Loucy (cell line): Measurements from ENCODE around the gene SPOP.

ENCODE experiments used
- H2AFZ ChIP-seq: fragments of 200-600 bp; sonication (generic); 2 replicates; pipeline ENCODE4 v1.6.0; 2016; ENCODE audit warnings: antibody characterized with exemption, mild to moderate bottlenecking, low read length, moderate library complexity
- H3F3A ChIP-seq: fragments of 200-600 bp; 2 replicates; pipeline ENCODE4 v1.6.0; 2016; ENCODE audit warnings: antibody characterized with exemption, low read depth, mild to moderate bottlenecking
- H3K27me3 ChIP-seq: fragments of 200-600 bp; sonication (generic); 2 replicates; pipeline ENCODE4 v1.6.1; 2014; ENCODE audit warnings: low read length, mild to moderate bottlenecking; ENCODE audit not compliant: insufficient read depth, poor library complexity, severe bottlenecking
- H3K36me3 ChIP-seq: fragments of 200-600 bp; sonication (generic); 2 replicates; pipeline ENCODE4 v1.6.1; 2016; ENCODE audit warnings: low read length; ENCODE audit not compliant: insufficient read depth
- H3K4me1 ChIP-seq: fragments of 200-600 bp; sonication (generic); 2 replicates; pipeline ENCODE4 v1.5.1; 2014; ENCODE audit warnings: low read length, mild to moderate bottlenecking; ENCODE audit not compliant: insufficient read depth, poor library complexity, severe bottlenecking
- H3K4me2 ChIP-seq: fragments of 200-600 bp; sonication (generic); 2 replicates; pipeline ENCODE4 v1.6.0; 2014; ENCODE audit warnings: antibody characterized with exemption, low read length, low read depth, mild to moderate bottlenecking; ENCODE audit not compliant: poor library complexity, severe bottlenecking
- H3K4me3 ChIP-seq: fragments of 200-600 bp; sonication (generic); 2 replicates; pipeline ENCODE4 v1.5.1; 2014; ENCODE audit warnings: low read length, mild to moderate bottlenecking, mixed read lengths; ENCODE audit not compliant: poor library complexity, severe bottlenecking
- H3K79me2 ChIP-seq: fragments of 200-600 bp; sonication (generic); 2 replicates; pipeline ENCODE4 v1.6.1; 2014; ENCODE audit warnings: low read length; ENCODE audit not compliant: insufficient read depth
- H3K9ac ChIP-seq: fragments of 200-600 bp; sonication (generic); 2 replicates; pipeline ENCODE4 v1.6.0; 2014; ENCODE audit warnings: mild to moderate bottlenecking, low read depth, low read length, moderate library complexity; ENCODE audit not compliant: poor library complexity, severe bottlenecking
- H3K9me2 ChIP-seq: fragments of 200-600 bp; sonication (generic); replicated peaks from 2 replicates; pipeline ENCODE4 v1.6.1; 2016; ENCODE audit warnings: low read depth, low read length, mixed read lengths
- H3K9me3 ChIP-seq: fragments of 200-600 bp; sonication (generic); 2 replicates; pipeline ENCODE4 v1.6.1; 2014; ENCODE audit warnings: mild to moderate bottlenecking, antibody characterized with exemption, low read length, low read depth; ENCODE audit not compliant: insufficient read depth
- H4K20me1 ChIP-seq: fragments of 200-600 bp; sonication (generic); 2 replicates; pipeline ENCODE4 v1.6.0; 2014; ENCODE audit warnings: antibody characterized with exemption, low read length, mild to moderate bottlenecking; ENCODE audit not compliant: insufficient read depth, poor library complexity, severe bottlenecking
- EZH2phosphoT487 ChIP-seq: fragments of 200-600 bp; IDR thresholded peaks from 2 replicates; pipeline ENCODE4 v1.6.1; 2018; ENCODE audit warnings: antibody characterized with exemption, mild to moderate bottlenecking, moderate library complexity, borderline replicate concordance
- TF ChIP-seq, protein P1 (sequence below): fragments of 200-600 bp; sonication (generic); conservative IDR thresholded peaks from 2 replicates; pipeline ENCODE4 v1.5.1; 2014; ENCODE audit warnings: mild to moderate bottlenecking, antibody characterized with exemption, low read length

The SPOP gene

DNA sequence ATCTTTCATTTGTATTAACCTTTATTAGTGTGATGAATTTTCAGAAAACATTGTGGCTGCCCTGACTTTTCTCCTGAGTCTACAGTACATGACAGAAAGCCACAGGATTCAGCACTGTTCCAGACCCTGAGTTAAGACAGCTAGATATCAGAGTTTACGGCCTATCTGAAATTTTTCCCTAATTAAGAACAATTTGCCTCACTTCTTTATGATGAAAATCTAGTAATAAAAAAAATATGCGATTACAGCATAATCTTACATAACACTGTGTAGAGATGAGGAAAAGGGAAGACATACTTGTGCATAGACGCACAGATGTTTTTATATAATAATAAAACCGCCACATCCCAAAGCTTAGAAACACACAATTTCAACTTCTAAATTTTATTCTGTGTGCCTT lies 7.3 kb downstream of the SPOP start:
- no peak overlapping the region for H3K9ac ChIP-seq
- H3K27me3 ChIP-seq = no peaks in the 10 kb centered on the region
- H3K9me2 ChIP-seq = no peaks in the 10 kb centered on the region
- no peak for TF ChIP-seq EZH2phosphoT487
- TF ChIP-seq, protein P1, sequence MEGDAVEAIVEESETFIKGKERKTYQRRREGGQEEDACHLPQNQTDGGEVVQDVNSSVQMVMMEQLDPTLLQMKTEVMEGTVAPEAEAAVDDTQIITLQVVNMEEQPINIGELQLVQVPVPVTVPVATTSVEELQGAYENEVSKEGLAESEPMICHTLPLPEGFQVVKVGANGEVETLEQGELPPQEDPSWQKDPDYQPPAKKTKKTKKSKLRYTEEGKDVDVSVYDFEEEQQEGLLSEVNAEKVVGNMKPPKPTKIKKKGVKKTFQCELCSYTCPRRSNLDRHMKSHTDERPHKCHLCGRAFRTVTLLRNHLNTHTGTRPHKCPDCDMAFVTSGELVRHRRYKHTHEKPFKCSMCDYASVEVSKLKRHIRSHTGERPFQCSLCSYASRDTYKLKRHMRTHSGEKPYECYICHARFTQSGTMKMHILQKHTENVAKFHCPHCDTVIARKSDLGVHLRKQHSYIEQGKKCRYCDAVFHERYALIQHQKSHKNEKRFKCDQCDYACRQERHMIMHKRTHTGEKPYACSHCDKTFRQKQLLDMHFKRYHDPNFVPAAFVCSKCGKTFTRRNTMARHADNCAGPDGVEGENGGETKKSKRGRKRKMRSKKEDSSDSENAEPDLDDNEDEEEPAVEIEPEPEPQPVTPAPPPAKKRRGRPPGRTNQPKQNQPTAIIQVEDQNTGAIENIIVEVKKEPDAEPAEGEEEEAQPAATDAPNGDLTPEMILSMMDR = no peak
- H3K36me3 ChIP-seq = peaks cover 8% of the 10 kb centered on the region; the same call in 1 of the 2 replicates
- H3F3A ChIP-seq = no peaks in the 10 kb centered on the region
- peaks cover 52% of the 10 kb centered on the region for H4K20me1 ChIP-seq
- no peak overlapping the region for H2AFZ ChIP-seq
- H3K4me1 ChIP-seq = peaks cover 31% of the 10 kb centered on the region
- H3K79me2 ChIP-seq = peaks cover 88% of the 10 kb centered on the region
- H3K9me3 ChIP-seq = no peaks in the 10 kb centered on the region
- peak overlapping the region; percentile 37 for H3K4me2 ChIP-seq
- H3K4me3 ChIP-seq = no peak overlapping the region

DNA sequence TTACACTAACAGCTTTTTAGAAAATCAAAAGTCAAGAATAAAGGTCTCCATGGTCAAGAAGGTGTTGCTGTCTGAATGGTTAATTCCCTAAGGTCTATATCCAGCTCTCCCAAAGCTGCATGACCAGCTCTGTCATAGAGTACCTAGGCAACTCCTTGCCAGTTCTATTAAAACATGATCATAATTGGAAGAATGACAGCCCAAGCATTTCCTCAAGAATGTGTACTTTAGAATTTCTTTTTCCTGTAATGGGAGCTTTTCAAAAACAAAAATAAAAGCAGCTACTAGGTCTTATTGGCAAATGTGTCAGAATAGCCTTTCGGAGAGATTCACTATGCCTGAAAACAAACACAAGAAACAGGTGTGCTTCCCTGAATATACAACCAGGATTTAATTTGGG lies 7.9 kb downstream of the SPOP start:
- peaks cover 85% of the 10 kb centered on the region for H3K79me2 ChIP-seq
- H4K20me1 ChIP-seq = peaks cover 46% of the 10 kb centered on the region
- H3K9ac ChIP-seq = no peak overlapping the region
- H3K4me3 ChIP-seq = no peak overlapping the region
- H3K9me2 ChIP-seq = no peaks in the 10 kb centered on the region
- no peaks in the 10 kb centered on the region for H3K9me3 ChIP-seq
- peaks cover 25% of the 10 kb centered on the region for H3K4me1 ChIP-seq
- no peaks in the 10 kb centered on the region for H3K27me3 ChIP-seq
- TF ChIP-seq, protein P1 = no peak
- no peak overlapping the region for H2AFZ ChIP-seq
- H3K4me2 ChIP-seq = peak overlapping the region; percentile 37
- H3F3A ChIP-seq = no peaks in the 10 kb centered on the region
- peaks cover 8% of the 10 kb centered on the region; the same call in 1 of the 2 replicates for H3K36me3 ChIP-seq

DNA sequence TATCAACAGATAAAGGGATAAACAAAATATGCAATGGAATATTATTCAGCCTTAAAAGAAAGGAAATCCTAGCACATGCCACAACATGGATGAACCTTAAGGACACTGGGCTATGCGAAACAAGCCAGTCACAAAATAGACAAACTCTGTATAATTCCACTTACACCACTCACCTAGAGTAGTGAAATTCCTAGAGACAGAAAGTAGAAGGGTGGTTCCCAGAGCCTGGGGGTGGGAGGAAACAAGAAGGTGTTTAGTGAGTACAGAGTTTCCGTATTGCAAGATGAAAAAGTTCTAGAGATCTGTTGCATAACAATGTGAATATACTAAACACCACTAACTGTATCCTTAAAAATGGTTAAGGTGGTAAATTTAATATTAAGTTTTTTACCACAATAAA lies 10.0 kb downstream of the SPOP start:
- Histone ChIP-seq H3K27me3 (no peaks in the 10 kb centered on the region), H3K9me2 (no peaks in the 10 kb centered on the region), H3K9me3 (no peaks in the 10 kb centered on the region), H3K4me1 (peaks cover 25% of the 10 kb centered on the region), H3K79me2 (peaks cover 87% of the 10 kb centered on the region), H3K36me3 (peaks cover 13% of the 10 kb centered on the region; the same call in 1 of the 2 replicates), H4K20me1 (peaks cover 40% of the 10 kb centered on the region), H3K4me2 (no peak overlapping the region), H3F3A (no peaks in the 10 kb centered on the region), H2AFZ (no peak overlapping the region), H3K9ac (no peak overlapping the region), H3K4me3 (no peak overlapping the region)
- TF ChIP-seq EZH2phosphoT487 = no peak
- TF ChIP-seq, protein P1 = no peak
